Activated CD8-positive, alpha-beta memory T cell treated with anti-CD3 and anti-CD28 coated beads for 1 hour (primary cell): Measurements from ENCODE around the gene FAM180B.
"Not testable (repeated sequence)": the region's sequence is repeated elsewhere in the genome, so short reads cannot be mapped to it uniquely, and the experiment has no call there.

Experiments used
- DNase-seq, 2 donors: peaks; one replicate each; pipeline ENCODE4 v3.0.0-alpha.2; 2020; ENCODE audit warnings: low read depth in 1 of 2; ENCODE audit errors: extremely low read depth in 1 of 2

Gene FAM180B

GRCh38 chr11:47586098-47586855 is at the start of gene FAM180B:
FAM180B (plus strand) TSS chr11:47586678; CDS start chr11:47586769, 91 bp downstream.
- DNase-seq, result no peak

DNA sequence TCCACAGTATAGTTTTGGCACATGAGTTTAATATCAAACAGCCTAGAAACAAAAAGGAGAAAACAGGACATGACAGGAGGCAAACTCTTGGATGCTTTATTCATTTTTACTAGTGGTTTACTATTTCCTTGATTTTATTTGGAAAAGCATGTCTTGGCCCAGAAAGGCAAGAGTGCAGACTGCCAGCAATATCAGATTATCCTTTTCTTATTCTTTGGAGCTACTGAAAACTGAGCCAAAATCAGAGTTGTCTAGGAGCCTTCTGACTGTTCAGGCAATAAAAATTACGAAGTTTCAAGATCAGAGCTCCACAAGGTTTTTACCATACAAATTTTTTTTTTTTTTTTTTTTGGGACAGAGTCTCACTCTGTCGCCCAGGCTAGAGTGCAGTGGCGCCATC is 49.6 kb upstream of the FAM180B start:
- DNase-seq, result no peak

GRCh38 chr11:47538741-47539565 is 47.5 kb upstream of the FAM180B start:
- DNase-seq, result no peak

GRCh38 chr11:47539681-47540039 is 46.8 kb upstream of the FAM180B start:
- no peak for DNase-seq

DNA sequence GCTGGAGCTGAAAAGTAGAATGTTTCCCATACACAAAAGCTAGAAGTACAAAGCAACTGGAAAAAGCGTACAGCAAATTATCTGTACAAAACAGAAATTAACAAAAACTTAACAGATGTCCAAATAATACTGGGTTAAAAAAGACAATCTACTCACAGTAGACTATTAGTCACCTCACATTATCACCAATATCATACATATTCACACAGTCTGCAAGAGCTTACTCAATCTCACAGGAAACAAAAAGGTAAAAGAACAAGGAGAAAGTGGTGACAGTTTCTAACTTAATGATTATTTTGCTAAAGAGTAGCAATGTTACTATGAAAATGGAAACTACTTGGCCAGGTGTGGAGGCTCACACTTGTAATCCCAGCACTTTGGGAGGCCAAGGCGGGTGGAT is 45.4 kb upstream of the FAM180B start:
- DNase-seq, result no peak

- no peak for DNase-seq
Measured at GRCh38 chr11:47545298-47545697, 41.2 kb upstream of the FAM180B start.

GRCh38 chr11:47546274-47546673 is 40.2 kb upstream of the FAM180B start:
- DNase-seq, result not testable (repeated sequence)

- DNase-seq, result no peak
Measured at GRCh38 chr11:47550288-47551047, 36.0 kb upstream of the FAM180B start.

DNA sequence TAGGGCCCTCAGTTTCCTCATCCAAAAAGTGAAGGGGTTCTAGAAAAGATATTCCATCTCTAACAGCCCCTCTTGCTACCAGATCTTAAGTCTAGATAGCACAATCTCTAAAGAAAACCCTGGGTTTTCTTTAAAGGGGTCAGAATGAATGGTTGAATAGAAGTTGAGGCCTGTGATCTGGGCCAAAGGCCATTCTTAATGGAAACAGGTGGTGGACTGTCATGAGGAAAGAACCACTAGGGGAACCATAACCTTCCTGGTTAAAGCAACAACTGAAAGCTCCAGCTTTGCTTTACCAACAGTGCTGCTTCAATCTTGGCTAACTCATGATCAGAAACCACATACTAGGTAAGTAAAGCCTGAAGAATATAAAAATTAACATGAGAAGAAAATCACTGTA is 35.4 kb upstream of the FAM180B start:
- no peak for DNase-seq

- no peak for DNase-seq
Measured at GRCh38 chr11:47552056-47552565, 34.4 kb upstream of the FAM180B start.

- peak; percentile 64 to 90 for DNase-seq
Measured at GRCh38 chr11:47552566-47553405, 33.7 kb upstream of the FAM180B start, which contains the start of gene CELF1. CELF1 (minus strand) TSS chr11:47553132; CDS start chr11:47499523, 53,609 bp downstream.

DNA sequence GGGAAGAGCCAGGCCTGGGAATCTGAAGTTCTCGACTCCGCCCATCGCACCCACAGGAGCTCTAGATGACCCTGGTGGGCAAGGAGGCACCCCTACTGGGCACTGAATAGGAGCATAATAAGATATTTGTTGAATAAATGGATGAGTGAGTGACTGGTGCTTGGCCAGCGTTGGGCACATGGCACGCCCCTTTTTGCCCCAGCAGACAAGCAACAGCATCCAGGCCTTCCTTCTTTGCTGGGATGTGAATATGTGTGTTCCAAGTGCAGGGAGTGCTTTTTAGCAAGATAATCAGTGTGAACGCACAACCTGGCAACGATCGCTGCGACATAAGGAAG is 33.1 kb upstream of the FAM180B start:
- no peak for DNase-seq

DNA sequence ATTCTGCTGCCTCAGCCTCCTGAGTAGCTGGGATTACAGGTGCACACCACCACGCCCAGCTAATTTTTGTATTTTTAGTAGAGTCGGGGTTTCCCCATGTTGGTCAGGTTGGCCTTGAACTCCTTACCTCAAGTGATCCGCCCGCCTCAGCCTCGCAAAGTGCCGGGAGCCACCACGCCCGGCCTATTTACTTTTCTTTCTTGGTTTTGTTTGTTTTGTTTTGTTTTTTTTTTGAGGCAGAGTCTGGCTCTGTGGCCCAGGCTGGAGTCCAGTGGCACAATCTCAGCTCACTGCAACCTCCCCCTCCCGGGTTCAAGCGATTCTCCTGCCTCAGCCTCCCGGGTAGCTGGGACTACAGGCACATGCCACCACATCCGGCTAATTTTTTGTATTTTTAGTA is 29.5 kb upstream of the FAM180B start:
- not testable (repeated sequence) for DNase-seq

DNA sequence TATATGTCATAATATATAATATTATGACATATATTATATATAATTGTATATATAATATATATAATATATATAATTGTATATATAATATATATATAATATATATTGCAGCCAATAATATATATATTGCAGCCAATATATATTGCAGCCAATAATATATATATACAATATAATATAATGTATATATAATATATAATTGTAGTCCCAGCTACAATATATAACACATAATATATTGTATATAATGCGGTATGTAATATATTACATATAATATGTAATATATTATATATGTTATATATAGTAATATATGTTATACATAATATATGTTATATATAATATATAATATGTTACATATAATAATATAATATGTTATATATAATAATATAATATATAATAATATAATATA is 27.8 kb upstream of the FAM180B start:
- DNase-seq, result no peak

- DNase-seq, result no peak
Measured at GRCh38 chr11:47560426-47560825, 26.1 kb upstream of the FAM180B start.

- DNase-seq, result not testable (repeated sequence)
Measured at GRCh38 chr11:47562393-47562792, 24.1 kb upstream of the FAM180B start.

DNA sequence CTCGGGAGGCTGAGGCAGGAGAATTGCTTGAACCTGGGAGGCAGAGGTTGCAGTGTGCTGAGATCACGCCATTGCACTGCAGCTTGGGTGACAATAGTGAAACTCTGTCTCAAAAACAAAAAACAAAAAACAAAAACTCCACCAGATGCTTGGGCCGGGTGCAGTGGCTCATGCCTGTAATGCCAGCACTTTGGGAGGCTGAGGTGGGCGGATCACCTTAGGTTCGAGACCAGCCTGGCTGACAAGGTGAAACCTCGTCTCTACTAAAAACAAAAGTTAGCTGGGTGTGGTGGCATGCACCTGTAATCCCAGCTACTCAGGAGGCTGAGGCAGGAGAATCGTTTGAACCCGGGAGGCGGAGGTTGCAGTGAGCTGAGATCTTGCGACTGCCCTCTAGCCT is 22.1 kb upstream of the FAM180B start:
- DNase-seq, result not testable (repeated sequence)

- no peak for DNase-seq
Measured at GRCh38 chr11:47564933-47565339, 21.5 kb upstream of the FAM180B start.

DNA sequence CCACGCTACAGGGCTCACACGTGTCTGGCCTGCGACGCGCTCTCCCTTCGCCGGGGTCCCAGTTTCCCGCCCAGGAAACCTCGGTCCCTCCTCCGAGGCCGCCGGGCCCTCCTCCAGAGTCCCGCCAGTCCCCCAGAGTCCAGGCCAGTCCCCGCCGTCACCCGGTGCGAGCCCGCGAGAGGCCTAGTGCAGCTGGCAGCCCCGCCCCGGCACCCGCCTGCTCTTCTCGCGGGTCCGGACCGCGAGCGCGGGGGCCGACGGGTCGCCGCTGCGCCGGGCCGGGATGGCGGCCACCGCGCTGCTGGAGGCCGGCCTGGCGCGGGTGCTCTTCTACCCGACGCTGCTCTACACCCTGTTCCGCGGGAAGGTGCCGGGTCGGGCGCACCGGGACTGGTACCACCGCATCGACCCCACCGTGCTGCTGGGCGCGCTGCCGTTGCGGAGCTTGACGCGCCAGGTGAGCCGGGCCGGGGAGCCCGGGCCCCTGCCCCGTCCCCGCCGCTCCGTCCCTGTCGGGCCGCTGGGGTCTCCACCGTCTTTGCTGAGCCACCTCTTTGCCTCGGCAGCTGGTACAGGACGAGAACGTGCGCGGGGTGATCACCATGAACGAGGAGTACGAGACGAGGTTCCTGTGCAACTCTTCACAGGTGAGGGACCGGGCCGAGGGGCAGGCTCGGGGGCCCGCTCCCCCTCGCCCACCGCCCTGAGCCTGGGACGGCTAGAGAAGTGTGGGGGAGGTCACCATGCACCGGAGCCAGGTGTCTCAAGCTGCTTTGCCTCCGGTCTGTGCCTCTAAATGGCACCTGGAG is 20.9 kb upstream of the FAM180B start, which contains the start of gene PTPMT1:
Gene PTPMT1 (plus strand): TSS at position 260 of the 809 bp plus-strand sequence. CDS start 24 bp downstream, at position 284.
- peak in 1 of 2 donors; percentile 54 for DNase-seq
